ENCODE measurements around the gene FAM120AOS.

The FAM120AOS gene

DNA sequence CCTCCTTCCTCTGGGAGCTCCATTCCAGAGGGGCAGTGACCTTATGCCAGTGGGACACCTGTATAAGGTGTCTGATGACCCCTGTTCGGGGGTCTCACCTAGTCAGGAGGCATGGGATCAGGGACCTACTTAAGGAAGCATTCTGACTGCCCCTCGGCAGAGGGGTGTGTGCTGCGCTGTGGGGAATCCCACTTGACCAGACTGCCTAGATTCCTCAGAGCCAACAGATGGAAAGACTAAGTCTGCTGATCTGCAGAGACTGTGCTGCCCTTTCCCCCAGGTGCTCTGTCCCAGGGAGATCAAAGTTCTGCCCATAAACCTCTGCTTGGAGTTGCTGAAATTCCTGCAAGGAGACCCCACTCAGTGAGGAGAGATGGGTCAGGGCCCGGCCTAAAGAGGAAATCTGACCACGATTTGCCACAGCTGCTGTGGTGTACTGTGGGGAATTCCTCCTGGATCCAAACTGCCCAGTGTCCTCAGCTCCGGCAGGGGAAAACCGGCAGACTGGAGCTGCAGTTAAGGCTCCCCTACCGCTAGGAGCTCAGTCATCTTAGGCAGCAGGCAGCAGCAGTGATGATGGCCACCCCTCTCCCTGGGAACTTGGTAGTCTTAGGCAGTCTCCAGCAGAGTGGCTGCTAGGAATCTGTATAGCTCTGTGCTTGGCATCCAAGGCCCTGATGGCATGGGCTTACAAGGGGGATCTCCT lies 36.7 kb downstream of the FAM120AOS start:
- Histone ChIP-seq H3K27ac (ENCODE audit: extremely low read depth, low read depth, low read length) (no peak overlapping the region), H3K9me3 (ENCODE audit: control insufficient read depth, insufficient read depth, low read depth, low read length) (no peaks in the 10 kb centered on the region), H3K4me3 (ENCODE audit: low read depth, low read length) (no peak overlapping the region), H3K36me3 (ENCODE audit: control insufficient read depth in 2 of 2, insufficient read depth in 1 of 2, low read length in 2 of 2) (no peaks in the 10 kb centered on the region), H3K4me1 (ENCODE audit: control insufficient read depth, insufficient read depth, low read length) (no peaks in the 10 kb centered on the region)
- CTCF ChIA-PET = no interaction called here
- POLR2A ChIA-PET = interaction anchor here (0.6 kb wide), 1 partner anchor 23 kb away, joined by 4 read pairs; no protein-coding TSS in a partner anchor
- TF ChIP-seq ZNF449 (tag by site-specific recombination; IDR thresholded peaks at IDR 0.05) (no peak), ZFP37 (tag by site-specific recombination; IDR thresholded peaks at IDR 0.05) (no peak), ZNF354C (tag by site-specific recombination; IDR thresholded peaks at IDR 0.05; ENCODE audit: borderline replicate concordance, low read depth) (no peak), ZNF785 (tag by site-specific recombination; IDR thresholded peaks at IDR 0.05) (no peak), ZNF768 (tag by site-specific recombination; IDR thresholded peaks at IDR 0.05) (no peak), ZBTB1 (tag by site-specific recombination; IDR thresholded peaks at IDR 0.05) (no peak), BCL6B (tag by site-specific recombination; IDR thresholded peaks at IDR 0.05) (no peak), ZNF404 (tag by site-specific recombination; IDR thresholded peaks at IDR 0.05) (no peak), HOXC10 (CRISPR knock-in tag; IDR thresholded peaks at IDR 0.05) (no peak), ZBTB20 (tag by site-specific recombination; IDR thresholded peaks at IDR 0.05) (no peak)
- TF ChIP-seq, protein P1, sequence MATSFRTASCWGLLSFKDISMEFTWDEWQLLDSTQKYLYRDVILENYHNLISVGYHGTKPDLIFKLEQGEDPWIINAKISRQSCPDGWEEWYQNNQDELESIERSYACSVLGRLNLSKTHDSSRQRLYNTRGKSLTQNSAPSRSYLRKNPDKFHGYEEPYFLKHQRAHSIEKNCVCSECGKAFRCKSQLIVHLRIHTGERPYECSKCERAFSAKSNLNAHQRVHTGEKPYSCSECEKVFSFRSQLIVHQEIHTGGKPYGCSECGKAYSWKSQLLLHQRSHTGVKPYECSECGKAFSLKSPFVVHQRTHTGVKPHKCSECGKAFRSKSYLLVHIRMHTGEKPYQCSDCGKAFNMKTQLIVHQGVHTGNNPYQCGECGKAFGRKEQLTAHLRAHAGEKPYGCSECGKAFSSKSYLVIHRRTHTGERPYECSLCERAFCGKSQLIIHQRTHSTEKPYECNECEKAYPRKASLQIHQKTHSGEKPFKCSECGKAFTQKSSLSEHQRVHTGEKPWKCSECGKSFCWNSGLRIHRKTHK (tag by site-specific recombination; IDR thresholded peaks at IDR 0.05) = no peak
- TF ChIP-seq, protein P2, sequence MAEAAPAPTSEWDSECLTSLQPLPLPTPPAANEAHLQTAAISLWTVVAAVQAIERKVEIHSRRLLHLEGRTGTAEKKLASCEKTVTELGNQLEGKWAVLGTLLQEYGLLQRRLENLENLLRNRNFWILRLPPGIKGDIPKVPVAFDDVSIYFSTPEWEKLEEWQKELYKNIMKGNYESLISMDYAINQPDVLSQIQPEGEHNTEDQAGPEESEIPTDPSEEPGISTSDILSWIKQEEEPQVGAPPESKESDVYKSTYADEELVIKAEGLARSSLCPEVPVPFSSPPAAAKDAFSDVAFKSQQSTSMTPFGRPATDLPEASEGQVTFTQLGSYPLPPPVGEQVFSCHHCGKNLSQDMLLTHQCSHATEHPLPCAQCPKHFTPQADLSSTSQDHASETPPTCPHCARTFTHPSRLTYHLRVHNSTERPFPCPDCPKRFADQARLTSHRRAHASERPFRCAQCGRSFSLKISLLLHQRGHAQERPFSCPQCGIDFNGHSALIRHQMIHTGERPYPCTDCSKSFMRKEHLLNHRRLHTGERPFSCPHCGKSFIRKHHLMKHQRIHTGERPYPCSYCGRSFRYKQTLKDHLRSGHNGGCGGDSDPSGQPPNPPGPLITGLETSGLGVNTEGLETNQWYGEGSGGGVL (tag by site-specific recombination; IDR thresholded peaks at IDR 0.05) = no peak

DNA sequence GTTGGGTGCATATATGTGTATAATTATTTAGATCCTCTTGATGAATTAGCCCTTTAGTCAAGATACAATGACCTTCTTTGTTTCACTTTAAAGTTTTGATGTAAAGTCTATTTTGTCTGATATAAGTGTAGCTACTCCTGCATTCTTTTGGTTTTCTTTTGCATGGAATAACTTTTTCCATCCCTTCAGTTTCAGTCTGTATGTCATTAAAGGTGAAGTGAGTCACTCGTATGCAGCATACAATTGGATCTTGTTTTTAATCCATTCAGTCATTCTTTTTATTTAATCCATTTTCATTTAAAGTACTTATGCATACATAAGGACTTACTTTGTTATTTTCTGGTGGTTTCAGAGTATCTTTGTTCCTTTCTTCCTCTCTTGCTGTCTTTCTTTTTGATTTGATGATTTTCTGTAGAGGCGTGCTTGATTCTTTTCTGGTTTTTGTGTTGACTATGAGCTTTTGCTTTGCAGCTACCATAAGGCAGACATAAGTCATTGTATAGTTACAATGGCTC lies 38.1 kb downstream of the FAM120AOS start:
- TF ChIP-seq KLF9 (tag by site-specific recombination; IDR thresholded peaks at IDR 0.05; ENCODE audit: low read depth) (no peak), KLF1 (tag by site-specific recombination; IDR thresholded peaks at IDR 0.05) (no peak)
- TF ChIP-seq, protein P3, sequence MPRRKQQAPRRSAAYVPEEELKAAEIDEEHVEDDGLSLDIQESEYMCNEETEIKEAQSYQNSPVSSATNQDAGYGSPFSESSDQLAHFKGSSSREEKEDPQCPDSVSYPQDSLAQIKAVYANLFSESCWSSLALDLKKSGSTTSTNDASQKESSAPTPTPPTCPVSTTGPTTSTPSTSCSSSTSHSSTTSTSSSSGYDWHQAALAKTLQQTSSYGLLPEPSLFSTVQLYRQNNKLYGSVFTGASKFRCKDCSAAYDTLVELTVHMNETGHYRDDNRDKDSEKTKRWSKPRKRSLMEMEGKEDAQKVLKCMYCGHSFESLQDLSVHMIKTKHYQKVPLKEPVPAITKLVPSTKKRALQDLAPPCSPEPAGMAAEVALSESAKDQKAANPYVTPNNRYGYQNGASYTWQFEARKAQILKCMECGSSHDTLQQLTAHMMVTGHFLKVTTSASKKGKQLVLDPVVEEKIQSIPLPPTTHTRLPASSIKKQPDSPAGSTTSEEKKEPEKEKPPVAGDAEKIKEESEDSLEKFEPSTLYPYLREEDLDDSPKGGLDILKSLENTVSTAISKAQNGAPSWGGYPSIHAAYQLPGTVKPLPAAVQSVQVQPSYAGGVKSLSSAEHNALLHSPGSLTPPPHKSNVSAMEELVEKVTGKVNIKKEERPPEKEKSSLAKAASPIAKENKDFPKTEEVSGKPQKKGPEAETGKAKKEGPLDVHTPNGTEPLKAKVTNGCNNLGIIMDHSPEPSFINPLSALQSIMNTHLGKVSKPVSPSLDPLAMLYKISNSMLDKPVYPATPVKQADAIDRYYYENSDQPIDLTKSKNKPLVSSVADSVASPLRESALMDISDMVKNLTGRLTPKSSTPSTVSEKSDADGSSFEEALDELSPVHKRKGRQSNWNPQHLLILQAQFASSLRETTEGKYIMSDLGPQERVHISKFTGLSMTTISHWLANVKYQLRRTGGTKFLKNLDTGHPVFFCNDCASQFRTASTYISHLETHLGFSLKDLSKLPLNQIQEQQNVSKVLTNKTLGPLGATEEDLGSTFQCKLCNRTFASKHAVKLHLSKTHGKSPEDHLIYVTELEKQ (tag by site-specific recombination; IDR thresholded peaks at IDR 0.05; ENCODE audit: borderline replicate concordance) = no peak
- Histone ChIP-seq H3K4me3 (ENCODE audit: low read depth, low read length) (no peak overlapping the region), H3K9me3 (ENCODE audit: control insufficient read depth, insufficient read depth, low read depth, low read length) (no peaks in the 10 kb centered on the region), H3K27ac (ENCODE audit: extremely low read depth, low read depth, low read length) (no peak overlapping the region), H3K36me3 (ENCODE audit: control insufficient read depth in 2 of 2, insufficient read depth in 1 of 2, low read length in 2 of 2) (no peaks in the 10 kb centered on the region), H3K4me1 (ENCODE audit: control insufficient read depth, insufficient read depth, low read length) (no peaks in the 10 kb centered on the region)
- CTCF ChIA-PET = interaction anchor here (0.6 to 0.7 kb wide), 2 partner anchors 32 to 1191 kb away, joined by 3 to 5 read pairs; no protein-coding TSS in a partner anchor
- POLR2A ChIA-PET = no interaction called here

Measured in HEK293 (cell line).